ENCODE measurements around the gene PIKFYVE. TPM values are rescaled to one million over a fixed set of nuclear protein-coding genes. Genes with fewer than 3 reads are reported as not detected.

PIKFYVE gene
- total and polyA plus RNA-seq, 2 of the 8 experiments (the other 6 are each of a cell fraction or from before 2014, with no cell fraction given): 8.8 to 33.5 TPM

DNA sequence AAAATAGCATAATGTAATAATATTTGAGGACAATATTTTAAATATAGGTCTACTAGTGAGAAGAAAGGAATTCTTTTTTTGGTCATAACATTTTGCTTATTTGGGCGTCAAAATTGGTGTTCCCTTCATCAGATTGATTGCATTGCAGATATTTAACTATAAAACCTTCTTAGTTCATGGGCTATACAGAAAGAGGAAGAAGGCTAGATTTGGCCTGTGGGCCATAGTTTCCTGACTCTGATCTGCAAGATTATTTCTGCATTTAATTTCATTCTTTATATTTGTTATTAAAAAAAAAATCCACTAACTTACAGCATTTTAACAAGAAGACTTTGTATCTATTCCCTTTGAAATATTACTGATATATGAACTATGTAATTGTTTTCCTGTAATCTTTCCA is 31.9 kb downstream of the PIKFYVE start:
- H2BK5ac ChIP-seq (ENCODE audit: low read depth, low read length): no peak overlapping the region
- H3K4me1 ChIP-seq (replicated peaks in 1 of 4; ENCODE audit: control insufficient read depth in 3 of 4, insufficient read depth in 4 of 4, low read length in 3 of 4): no peaks in the 10 kb centered on the region
- H3K14ac ChIP-seq (ENCODE audit: insufficient read length): no peak overlapping the region
- no peaks in the 10 kb centered on the region for H3K23me2 ChIP-seq (ENCODE audit: low read depth, low read length)
- H2BK20ac ChIP-seq (ENCODE audit: low read length): no peak overlapping the region
- DNase-seq (ENCODE audit: low read depth in 1 of 2, low spot score in 2 of 2) (no peak), FAIRE-seq (no peak)
- H3K4me3 ChIP-seq (ENCODE audit: extremely low read depth in 1 of 4, insufficient read depth in 2 of 4, low read depth in 3 of 4, low read length in 4 of 4): no peak overlapping the region
- H3K4me2 ChIP-seq (ENCODE audit: insufficient read depth in 1 of 2, low read depth in 2 of 2, low read length in 2 of 2): no peak overlapping the region
- H3K18ac ChIP-seq (ENCODE audit: extremely low read depth, low read length): no peak overlapping the region
- peaks cover 0 to 11% of the 10 kb centered on the region in 2 experiments; a peak in 2 of 4 replicates for H3K79me2 ChIP-seq (ENCODE audit: control insufficient read depth in 1 of 2, insufficient read depth in 2 of 2, low read length in 2 of 2)
- H3K9me3 ChIP-seq (ENCODE audit: insufficient read depth in 2 of 2, low read depth in 1 of 2, low read length in 1 of 2): no peaks in the 10 kb centered on the region
- H3K79me1 ChIP-seq (ENCODE audit: low read depth, low read length): no peaks in the 10 kb centered on the region
- H3K4ac ChIP-seq (replicated peaks; ENCODE audit: insufficient read length, low read depth, low read length): no peak overlapping the region
- H3K27ac ChIP-seq (ENCODE audit: low read depth, low read length): no peak overlapping the region
- H4K91ac ChIP-seq (replicated peaks; ENCODE audit: insufficient read length, low read length): no peak overlapping the region
- TF ChIP-seq SIRT6 (IDR thresholded peaks at IDR 0.05; ENCODE audit: low read length) (no peak), EZH2 (IDR thresholded peaks at IDR 0.05; ENCODE audit: low read depth, low read length, severe bottlenecking) (no peak), BRCA1 (IDR thresholded peaks at IDR 0.05; ENCODE audit: low read depth, low read length) (no peak)
- no peak overlapping the region for H3K56ac ChIP-seq (replicated peaks; ENCODE audit: insufficient read length, low read depth, low read length)
- no peak overlapping the region for H4K5ac ChIP-seq (ENCODE audit: insufficient read length, low read depth, low read length)
- H4K8ac ChIP-seq (ENCODE audit: extremely low read depth, insufficient read depth, low read length): no peak overlapping the region
- H2BK12ac ChIP-seq (ENCODE audit: low read depth, low read length): no peak overlapping the region
- CTCF ChIA-PET (ENCODE audit: partially characterized antibody): no interaction called here
- H2AFZ ChIP-seq (ENCODE audit: low read length): no peak overlapping the region
- no peak overlapping the region for H2BK15ac ChIP-seq (ENCODE audit: low read length)
- H3K23ac ChIP-seq (ENCODE audit: insufficient read length): no peak overlapping the region
- no peak overlapping the region for H2AK5ac ChIP-seq (ENCODE audit: low read depth, low read length)
- H3K27me3 ChIP-seq (replicated peaks in 1 of 4; ENCODE audit: control insufficient read depth in 3 of 4, extremely low read depth in 1 of 4, insufficient read depth in 3 of 4, low read length in 3 of 4): no peaks in the 10 kb centered on the region
- H4K20me1 ChIP-seq (replicated peaks in 1 of 2; ENCODE audit: control insufficient read depth in 1 of 2, insufficient read depth in 2 of 2, low read length in 2 of 2): no peaks in the 10 kb centered on the region
- no peak overlapping the region for H3K9ac ChIP-seq (replicated peaks in 1 of 4; ENCODE audit: extremely low read depth in 1 of 4, low read depth in 3 of 4, low read length in 3 of 4)
- H2BK120ac ChIP-seq (replicated peaks; ENCODE audit: low read depth, low read length): no peak overlapping the region
- POLR2A ChIA-PET (ENCODE audit: partially characterized antibody): no interaction called here
- WGBS, 2 experiments (ENCODE audit: extremely low coverage in 1 of 2, insufficient coverage in 1 of 2, insufficient read length in 1 of 2, insufficient replicate concordance in 2 of 2, low coverage in 1 of 2, low lambda C conversion rate in 2 of 2, missing lambda C conversion rate in 1 of 2): 84% methylated on average over 1 of the region's 1 CpG; no CpG with 5 or more reads in 1 of the 2 experiments
- H3K36me3 ChIP-seq (ENCODE audit: control insufficient read depth in 2 of 4, insufficient read depth in 4 of 4, low read length in 3 of 4): peaks cover 4 to 33% (median 15%) of the 10 kb centered on the region in 4 experiments; a peak in 7 of 8 replicates
